Measurements from ENCODE around the gene STRN3.
"Not testable (repeated sequence)": the region's sequence is repeated elsewhere in the genome, so short reads cannot be mapped to it uniquely, and the experiment has no call there.

The STRN3 gene

GRCh38 chr14:31057035-31057434 is 30.9 kb upstream of the STRN3 start:
- Histone ChIP-seq H3K4me3 (ENCODE audit: low read depth, low read length) (no peak overlapping the region), H3K9ac (ENCODE audit: low read depth, low read length) (no peak overlapping the region), H3K9me3 (ENCODE audit: control insufficient read depth, insufficient read depth, low read length) (no peaks in the 10 kb centered on the region), H3K36me3 (ENCODE audit: control insufficient read depth, insufficient read depth, low read length) (no peaks in the 10 kb centered on the region), H3K4me1 (ENCODE audit: control insufficient read depth, insufficient read depth, low read length) (peaks cover 18% of the 10 kb centered on the region), H3K27me3 (ENCODE audit: control insufficient read depth, insufficient read depth, low read length) (no peaks in the 10 kb centered on the region), H3K27ac (ENCODE audit: low read depth, low read length) (no peak overlapping the region)

- not testable (repeated sequence) for H3K4me1 ChIP-seq (ENCODE audit: control insufficient read depth, insufficient read depth, low read length); H3K4me3 ChIP-seq (ENCODE audit: low read depth, low read length); H3K9ac ChIP-seq (ENCODE audit: low read depth, low read length); H3K36me3 ChIP-seq (ENCODE audit: control insufficient read depth, insufficient read depth, low read length); H3K27me3 ChIP-seq (ENCODE audit: control insufficient read depth, insufficient read depth, low read length); H3K9me3 ChIP-seq (ENCODE audit: control insufficient read depth, insufficient read depth, low read length); H3K27ac ChIP-seq (ENCODE audit: low read depth, low read length)
Observed at GRCh38 chr14:31052905-31053586, 26.9 kb upstream of the STRN3 start.

DNA sequence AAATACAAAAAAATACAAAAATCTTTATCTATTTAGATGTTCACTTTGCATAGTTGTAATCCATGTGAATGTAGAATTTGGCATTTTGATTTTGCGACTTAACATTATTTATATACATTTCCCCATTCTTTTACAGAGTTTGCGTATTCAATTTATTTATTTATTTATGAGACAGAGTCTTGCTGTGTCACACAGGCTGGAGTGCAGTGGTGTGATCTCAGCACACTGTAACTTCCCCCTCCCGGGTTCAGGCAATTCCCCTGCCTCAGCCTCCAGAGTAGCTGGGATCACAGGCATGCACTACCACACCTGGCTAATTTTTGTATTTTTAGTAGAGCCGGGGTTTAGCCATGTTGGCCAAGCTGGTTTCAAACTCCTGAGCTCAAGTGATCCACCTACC is 25.3 kb upstream of the STRN3 start:
- Histone ChIP-seq H3K9ac (ENCODE audit: low read depth, low read length) (no peak overlapping the region), H3K36me3 (ENCODE audit: control insufficient read depth, insufficient read depth, low read length) (no peaks in the 10 kb centered on the region), H3K27ac (ENCODE audit: low read depth, low read length) (no peak overlapping the region), H3K9me3 (ENCODE audit: control insufficient read depth, insufficient read depth, low read length) (no peaks in the 10 kb centered on the region), H3K4me3 (ENCODE audit: low read depth, low read length) (no peak overlapping the region), H3K4me1 (ENCODE audit: control insufficient read depth, insufficient read depth, low read length) (no peaks in the 10 kb centered on the region), H3K27me3 (ENCODE audit: control insufficient read depth, insufficient read depth, low read length) (no peaks in the 10 kb centered on the region)

- Histone ChIP-seq H3K4me1 (ENCODE audit: control insufficient read depth, insufficient read depth, low read length) (no peaks in the 10 kb centered on the region), H3K36me3 (ENCODE audit: control insufficient read depth, insufficient read depth, low read length) (no peaks in the 10 kb centered on the region), H3K27me3 (ENCODE audit: control insufficient read depth, insufficient read depth, low read length) (no peaks in the 10 kb centered on the region), H3K9me3 (ENCODE audit: control insufficient read depth, insufficient read depth, low read length) (no peaks in the 10 kb centered on the region), H3K9ac (ENCODE audit: low read depth, low read length) (no peak overlapping the region), H3K27ac (ENCODE audit: low read depth, low read length) (no peak overlapping the region), H3K4me3 (ENCODE audit: low read depth, low read length) (no peak overlapping the region)
Observed at GRCh38 chr14:31051023-31051422, 24.8 kb upstream of the STRN3 start.

DNA sequence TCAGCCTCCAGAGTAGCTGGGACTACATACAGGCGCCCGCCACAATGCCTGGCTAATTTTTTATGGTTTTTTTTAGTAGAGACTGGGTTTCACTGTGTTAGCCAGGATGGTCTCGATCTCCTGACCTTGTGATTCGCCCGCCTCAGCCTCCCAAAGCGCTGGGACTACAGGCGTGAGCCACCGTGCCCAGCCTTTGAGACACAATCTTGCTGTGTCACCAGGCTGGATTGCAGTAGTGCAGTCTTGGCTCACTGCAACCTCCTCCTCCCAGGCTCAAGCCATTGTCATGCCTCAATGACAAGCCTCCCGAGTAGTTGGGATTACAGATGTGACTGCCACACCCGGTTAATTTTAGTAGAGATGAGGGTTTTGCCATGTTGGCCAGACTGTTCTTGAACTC is 21.3 kb upstream of the STRN3 start:
- H3K4me1 ChIP-seq (ENCODE audit: control insufficient read depth, insufficient read depth, low read length): peaks cover 5% of the 10 kb centered on the region
- no peak overlapping the region for H3K27ac ChIP-seq (ENCODE audit: low read depth, low read length)
- no peak overlapping the region for H3K9ac ChIP-seq (ENCODE audit: low read depth, low read length)

DNA sequence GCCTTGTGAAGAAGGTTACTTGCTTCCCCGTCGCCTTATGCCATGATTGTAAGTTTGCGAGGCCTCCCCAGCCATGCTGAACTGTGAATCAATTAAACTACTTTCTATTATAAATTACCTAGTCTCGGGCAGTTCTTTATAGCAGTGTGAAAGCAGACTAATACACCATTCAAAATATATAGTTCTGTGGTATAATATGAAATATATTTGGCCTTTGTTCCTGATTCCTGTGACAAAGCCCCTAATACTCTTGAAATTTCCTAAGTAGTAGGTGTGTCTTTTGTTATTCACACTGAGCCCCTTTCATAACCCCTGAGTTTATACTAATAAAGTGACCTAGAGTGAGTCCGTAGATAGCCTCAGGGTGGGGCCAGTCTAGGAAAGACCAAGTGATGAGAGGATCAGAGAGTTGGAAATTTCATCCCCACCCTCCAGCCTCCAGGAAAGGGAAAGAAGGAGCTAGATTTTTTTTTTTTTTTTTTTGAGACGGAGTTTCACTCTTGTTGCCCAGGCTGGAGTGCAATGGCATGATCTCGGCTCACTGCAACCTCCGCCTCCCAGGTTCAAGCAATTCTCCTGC is 19.4 kb upstream of the STRN3 start:
- no peak overlapping the region for H3K4me3 ChIP-seq (ENCODE audit: low read depth, low read length)
- H3K9ac ChIP-seq (ENCODE audit: low read depth, low read length): no peak overlapping the region
- H3K27me3 ChIP-seq (ENCODE audit: control insufficient read depth, insufficient read depth, low read length): no peaks in the 10 kb centered on the region
- no peak overlapping the region for H3K27ac ChIP-seq (ENCODE audit: low read depth, low read length)
- no peaks in the 10 kb centered on the region for H3K36me3 ChIP-seq (ENCODE audit: control insufficient read depth, insufficient read depth, low read length)
- H3K4me1 ChIP-seq (ENCODE audit: control insufficient read depth, insufficient read depth, low read length): peaks cover 5% of the 10 kb centered on the region
- no peaks in the 10 kb centered on the region for H3K9me3 ChIP-seq (ENCODE audit: control insufficient read depth, insufficient read depth, low read length)

More for the DNA sequence above, 21.3 kb upstream of the STRN3 start:
- no peaks in the 10 kb centered on the region for H3K36me3 ChIP-seq (ENCODE audit: control insufficient read depth, insufficient read depth, low read length)
- H3K27me3 ChIP-seq (ENCODE audit: control insufficient read depth, insufficient read depth, low read length): no peaks in the 10 kb centered on the region
- H3K9me3 ChIP-seq (ENCODE audit: control insufficient read depth, insufficient read depth, low read length): no peaks in the 10 kb centered on the region
- no peak overlapping the region for H3K4me3 ChIP-seq (ENCODE audit: low read depth, low read length)

GRCh38 chr14:31043379-31043778 is 17.2 kb upstream of the STRN3 start:
- Histone ChIP-seq H3K9ac (ENCODE audit: low read depth, low read length) (no peak overlapping the region), H3K27ac (ENCODE audit: low read depth, low read length) (peak overlapping the region; percentile 6), H3K4me3 (ENCODE audit: low read depth, low read length) (no peak overlapping the region), H3K9me3 (ENCODE audit: control insufficient read depth, insufficient read depth, low read length) (no peaks in the 10 kb centered on the region), H3K36me3 (ENCODE audit: control insufficient read depth, insufficient read depth, low read length) (no peaks in the 10 kb centered on the region), H3K4me1 (ENCODE audit: control insufficient read depth, insufficient read depth, low read length) (peaks cover 9% of the 10 kb centered on the region), H3K27me3 (ENCODE audit: control insufficient read depth, insufficient read depth, low read length) (no peaks in the 10 kb centered on the region)

GRCh38 chr14:31042893-31043292 is 16.7 kb upstream of the STRN3 start:
- not testable (repeated sequence) for H3K9ac ChIP-seq (ENCODE audit: low read depth, low read length); H3K36me3 ChIP-seq (ENCODE audit: control insufficient read depth, insufficient read depth, low read length); H3K27me3 ChIP-seq (ENCODE audit: control insufficient read depth, insufficient read depth, low read length); H3K4me3 ChIP-seq (ENCODE audit: low read depth, low read length); H3K9me3 ChIP-seq (ENCODE audit: control insufficient read depth, insufficient read depth, low read length)
- Histone ChIP-seq H3K4me1 (ENCODE audit: control insufficient read depth, insufficient read depth, low read length) (peaks cover 14% of the 10 kb centered on the region), H3K27ac (ENCODE audit: low read depth, low read length) (peak overlapping the region; percentile 22)

DNA sequence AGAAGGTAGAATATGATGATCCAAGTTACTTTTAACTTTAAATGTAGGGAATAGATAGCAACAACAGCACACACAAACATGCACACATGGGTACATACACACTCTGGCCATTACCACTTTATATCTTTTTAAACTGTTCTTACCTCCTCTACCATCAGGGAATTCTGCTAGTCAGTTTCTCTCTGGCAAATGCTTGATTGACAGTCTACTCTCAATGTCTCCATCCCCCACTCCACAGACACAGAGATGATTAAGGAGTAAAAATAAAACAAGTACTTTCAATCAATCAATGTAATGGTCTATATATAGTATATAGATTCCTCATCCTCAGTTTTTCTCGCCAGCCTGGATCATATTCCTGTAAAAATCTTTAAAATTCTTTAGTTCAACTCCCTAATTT is 16.1 kb upstream of the STRN3 start:
- no peaks in the 10 kb centered on the region for H3K27me3 ChIP-seq (ENCODE audit: control insufficient read depth, insufficient read depth, low read length)
- no peak overlapping the region for H3K9ac ChIP-seq (ENCODE audit: low read depth, low read length)
- H3K4me3 ChIP-seq (ENCODE audit: low read depth, low read length): no peak overlapping the region
- no peaks in the 10 kb centered on the region for H3K9me3 ChIP-seq (ENCODE audit: control insufficient read depth, insufficient read depth, low read length)
- H3K27ac ChIP-seq (ENCODE audit: low read depth, low read length): peak overlapping the region; percentile 22
- H3K36me3 ChIP-seq (ENCODE audit: control insufficient read depth, insufficient read depth, low read length): no peaks in the 10 kb centered on the region
- H3K4me1 ChIP-seq (ENCODE audit: control insufficient read depth, insufficient read depth, low read length): peaks cover 17% of the 10 kb centered on the region

- no peaks in the 10 kb centered on the region for H3K27me3 ChIP-seq (ENCODE audit: control insufficient read depth, insufficient read depth, low read length)
- H3K4me1 ChIP-seq (ENCODE audit: control insufficient read depth, insufficient read depth, low read length): peaks cover 17% of the 10 kb centered on the region
- peak overlapping the region; percentile 91 for H3K27ac ChIP-seq (ENCODE audit: low read depth, low read length)
- H3K9ac ChIP-seq (ENCODE audit: low read depth, low read length): no peak overlapping the region
- no peaks in the 10 kb centered on the region for H3K9me3 ChIP-seq (ENCODE audit: control insufficient read depth, insufficient read depth, low read length)
- no peaks in the 10 kb centered on the region for H3K36me3 ChIP-seq (ENCODE audit: control insufficient read depth, insufficient read depth, low read length)
- no peak overlapping the region for H3K4me3 ChIP-seq (ENCODE audit: low read depth, low read length)
Observed at GRCh38 chr14:31038521-31039166, 12.5 kb upstream of the STRN3 start.

GRCh38 chr14:31037709-31038221 is 11.6 kb upstream of the STRN3 start:
- Histone ChIP-seq H3K27me3 (ENCODE audit: control insufficient read depth, insufficient read depth, low read length) (no peaks in the 10 kb centered on the region), H3K36me3 (ENCODE audit: control insufficient read depth, insufficient read depth, low read length) (no peaks in the 10 kb centered on the region), H3K4me3 (ENCODE audit: low read depth, low read length) (no peak overlapping the region), H3K9me3 (ENCODE audit: control insufficient read depth, insufficient read depth, low read length) (no peaks in the 10 kb centered on the region), H3K27ac (ENCODE audit: low read depth, low read length) (peak overlapping the region; percentile 32), H3K4me1 (ENCODE audit: control insufficient read depth, insufficient read depth, low read length) (peaks cover 11% of the 10 kb centered on the region), H3K9ac (ENCODE audit: low read depth, low read length) (no peak overlapping the region)
